Endothelial cell of umbilical vein (primary cell): Measurements from ENCODE around the gene ATP2C2.

Experiments
- CTCF ChIP-seq, 2 donors: IDR thresholded peaks; 1 replicate in 1 of 2; 2 replicates in 1 of 2; pipeline ENCODE4 v1.5.1; 2011; ENCODE audit warnings: low read length in 2 of 2, mild to moderate bottlenecking in 2 of 2, moderate library complexity in 2 of 2, control low read depth in 1 of 2, inconsistent platforms in 1 of 2, low read depth in 1 of 2; ENCODE audit not compliant: insufficient read depth in 1 of 2; ENCODE audit errors: extremely low read depth in 1 of 2
- EZH2 ChIP-seq: IDR thresholded peaks from 2 replicates; pipeline ENCODE4 v1.6.1; 2012; ENCODE audit warnings: borderline replicate concordance, low read depth, mild to moderate bottlenecking, moderate library complexity, low read length, inconsistent platforms; ENCODE audit not compliant: severe bottlenecking
- MAX ChIP-seq: IDR thresholded peaks from 2 replicates; pipeline ENCODE4 v1.6.1; 2011; ENCODE audit not compliant: insufficient read depth, insufficient read length
- MYC ChIP-seq: IDR thresholded peaks from one replicate; pipeline ENCODE4 v1.6.1; 2011; ENCODE audit warnings: mild to moderate bottlenecking, low read depth, low read length
- POLR2A ChIP-seq: IDR thresholded peaks from 2 replicates; pipeline ENCODE4 v1.6.1; 2012; ENCODE audit warnings: low read depth, mild to moderate bottlenecking, control low read depth, low read length
- POLR2AphosphoS5 ChIP-seq: IDR thresholded peaks from 2 replicates; pipeline ENCODE4 v1.6.1; 2012; ENCODE audit warnings: low read depth, mild to moderate bottlenecking, control low read depth, low read length, moderate library complexity; ENCODE audit not compliant: insufficient read depth

GRCh38 chr16:84408856-84409255 is 40.5 kb downstream of the ATP2C2 start:
- TF ChIP-seq POLR2A, result no peak
- no peak for TF ChIP-seq CTCF (IDR thresholded peaks at IDR 0.05; ENCODE audit: extremely low read depth in 1 of 2, insufficient read depth in 1 of 2, low read depth in 1 of 2, low read length in 2 of 2)
- TF ChIP-seq EZH2, result no peak
- no peak for TF ChIP-seq POLR2AphosphoS5
- TF ChIP-seq MAX, result no peak
- no peak for TF ChIP-seq MYC
